K562 (cell line): ENCODE measurements around the gene UPF2. TPM values are rescaled to one million over a fixed set of nuclear protein-coding genes. Genes with fewer than 3 reads are reported as not detected.

Source experiments
- BACH1 ChIP-seq: fragments of 200-800 bp; sonication (Bioruptor generic); IDR thresholded peaks from 2 replicates; pipeline ENCODE4 v1.6.1; 2016; ENCODE audit warnings: missing genetic modification characterization, missing compliant biosample characterization
- BMI1 ChIP-seq: fragments of 150-350 bp; IDR thresholded peaks from 2 replicates; pipeline ENCODE4 v1.6.1; 2014; ENCODE audit warnings: low read length
- CBX8 ChIP-seq: fragments of 200-600 bp; sonication (generic); IDR thresholded peaks from 2 replicates; pipeline ENCODE4 v1.6.1; 2012; ENCODE audit warnings: borderline replicate concordance, mixed run types, low read depth, mild to moderate bottlenecking, moderate library complexity, mixed read lengths, low read length, control low read depth, inconsistent platforms; ENCODE audit not compliant: poor library complexity, severe bottlenecking; ENCODE audit errors: extremely low read depth
- CHD2 ChIP-seq: IDR thresholded peaks from 2 replicates; pipeline ENCODE4 v1.6.1; 2011; ENCODE audit warnings: low read depth, low read length
- EZH2 ChIP-seq: IDR thresholded peaks from 2 replicates; pipeline ENCODE4 v1.6.1; 2012; ENCODE audit warnings: low read depth, mild to moderate bottlenecking, inconsistent platforms, low read length, borderline replicate concordance
- FOXP1 ChIP-seq: sonication (generic); formaldehyde crosslinking; IDR thresholded peaks from 2 replicates; pipeline ENCODE4 v1.8.0; 2022; ENCODE audit warnings: mild to moderate bottlenecking, missing genetic modification reagents
- HNRNPLL ChIP-seq: fragments of 200-400 bp; formaldehyde crosslinking; IDR thresholded peaks from 2 replicates; pipeline ENCODE4 v1.6.1; 2017; ENCODE audit warnings: low read length, low read depth, mild to moderate bottlenecking; ENCODE audit not compliant: poor library complexity, severe bottlenecking
- KLF13 ChIP-seq: fragments of 450-650 bp; IDR thresholded peaks from 2 replicates; pipeline ENCODE4 v1.6.1; 2016; ENCODE audit warnings: missing genetic modification characterization, low read depth, mild to moderate bottlenecking, missing compliant biosample characterization, moderate library complexity, borderline replicate concordance
- SIN3B ChIP-seq: fragments of 450-650 bp; IDR thresholded peaks from 2 replicates; pipeline ENCODE4 v1.6.1; 2017; ENCODE audit warnings: low read depth, mild to moderate bottlenecking, moderate library complexity
- TAF1 ChIP-seq: IDR thresholded peaks from 2 replicates; pipeline ENCODE4 v1.6.1; 2011; ENCODE audit warnings: mild to moderate bottlenecking, low read length, moderate library complexity; ENCODE audit not compliant: insufficient read depth, control insufficient read depth, severe bottlenecking; ENCODE audit errors: extremely low read depth
- ZFX ChIP-seq: sonication (generic); formaldehyde crosslinking; IDR thresholded peaks from 2 replicates; pipeline ENCODE4 v1.8.0; 2022; ENCODE audit warnings: mild to moderate bottlenecking, missing genetic modification reagents, moderate library complexity
- ZNF134 ChIP-seq: fragments of 250-450 bp; sonication (Bioruptor Pico); conservative IDR thresholded peaks from 2 replicates; pipeline ENCODE4 v1.4.0; 2020
- ZNF224 ChIP-seq: sonication (generic); formaldehyde crosslinking; IDR thresholded peaks from 2 replicates; pipeline ENCODE4 v1.8.0; 2022; ENCODE audit warnings: mild to moderate bottlenecking, missing genetic modification reagents
- ZNF644 ChIP-seq: fragments of 200-800 bp; sonication (Bioruptor generic); IDR thresholded peaks from 2 replicates; pipeline ENCODE4 v1.6.1; 2016; ENCODE audit warnings: low read depth, missing genetic modification characterization, missing compliant biosample characterization
- polyA plus RNA-seq, 8 experiments: library from polyadenylated mRNA; depleted of rRNA in 4 of 8; stranded (reverse) in 5 of 8; unstranded in 3 of 8; fragments of >200 nt; fragmentation: Nextera tagmentation in 2 of 8; fragmentation: Illumina TruSeq in 1 of 8; extraction: Ambion mirVana in 2 of 8; extraction: Trizol in 1 of 8; gene quantifications; 2 replicates each; pipeline versions ENCODE4 v1.2.1 to v1.2.3, GENCODE V29; 2011 to 2014; ENCODE audit warnings: inconsistent platforms in 1 of 8, missing spikeins in 1 of 8
- total RNA-seq, 7 experiments: library from RNA; depleted of rRNA in 6 of 7; stranded (reverse); fragments of >200 nt in 6 of 7; fragmentation: Illumina TruSeq in 2 of 7; extraction: Trizol in 2 of 7; gene quantifications; 2 replicates each; pipeline versions ENCODE4 v1.2.1 to v1.2.3, GENCODE V29; 2011 to 2021; ENCODE audit warnings: low replicate concordance in 1 of 7
- TF ChIP-seq, protein P1 (sequence below): fragments of 450-650 bp; IDR thresholded peaks from 2 replicates; pipeline ENCODE4 v1.6.1; 2017; ENCODE audit warnings: mild to moderate bottlenecking, moderate library complexity
- TF ChIP-seq, protein P2 (sequence below): IDR thresholded peaks from 3 replicates; pipeline ENCODE4 v1.6.1; 2011; ENCODE audit warnings: borderline replicate concordance, mild to moderate bottlenecking, moderate library complexity; ENCODE audit not compliant: insufficient read length; ENCODE audit errors: extremely low read depth
- TF ChIP-seq, protein P3 (sequence below): sonication (generic); formaldehyde crosslinking; IDR thresholded peaks from 2 replicates; pipeline ENCODE4 v1.8.1; 2022; ENCODE audit warnings: missing genetic modification reagents
- TF ChIP-seq, protein P4 (sequence below): sonication (generic); formaldehyde crosslinking; IDR thresholded peaks from 2 replicates; pipeline ENCODE4 v1.8.1; 2023; ENCODE audit warnings: mild to moderate bottlenecking, missing genetic modification reagents

The UPF2 gene
- total and polyA plus RNA-seq, 9 of the 15 experiments (the other 6 are each of a cell fraction or from before 2014, with no cell fraction given) = 13.9 to 37.7 (median 23.7) TPM

DNA sequence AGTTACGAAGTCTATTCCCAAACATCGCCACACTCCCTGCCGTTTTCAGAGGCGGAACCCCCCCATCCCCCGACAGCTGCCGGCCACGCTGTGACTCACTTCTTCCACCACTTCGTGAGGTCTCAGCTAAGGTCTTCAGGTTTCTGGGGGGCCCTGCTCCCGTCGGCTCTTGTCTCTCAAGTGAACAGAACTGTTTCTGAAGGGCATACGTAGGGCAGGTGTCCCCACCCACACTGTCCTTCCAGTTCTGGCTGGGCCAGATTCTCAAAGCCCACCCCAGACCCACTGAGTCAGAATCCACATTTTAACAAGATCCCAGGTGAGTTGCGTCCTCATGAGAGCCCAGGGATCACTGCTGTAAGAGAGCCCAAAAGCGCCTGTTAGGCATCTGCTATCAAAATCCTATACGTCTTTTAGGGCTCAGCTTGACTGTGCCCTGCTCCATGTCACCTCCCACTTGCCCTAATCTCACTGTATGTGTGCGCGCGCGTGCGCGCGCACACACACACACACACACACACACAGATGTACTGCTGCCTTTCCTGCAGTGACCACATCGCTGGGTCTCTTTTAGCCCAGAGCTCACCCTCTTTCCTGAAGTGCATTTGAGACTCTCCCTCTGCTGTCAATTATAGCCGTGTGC lies 140.7 kb downstream of the UPF2 start (continued):
- TF ChIP-seq, protein P1, sequence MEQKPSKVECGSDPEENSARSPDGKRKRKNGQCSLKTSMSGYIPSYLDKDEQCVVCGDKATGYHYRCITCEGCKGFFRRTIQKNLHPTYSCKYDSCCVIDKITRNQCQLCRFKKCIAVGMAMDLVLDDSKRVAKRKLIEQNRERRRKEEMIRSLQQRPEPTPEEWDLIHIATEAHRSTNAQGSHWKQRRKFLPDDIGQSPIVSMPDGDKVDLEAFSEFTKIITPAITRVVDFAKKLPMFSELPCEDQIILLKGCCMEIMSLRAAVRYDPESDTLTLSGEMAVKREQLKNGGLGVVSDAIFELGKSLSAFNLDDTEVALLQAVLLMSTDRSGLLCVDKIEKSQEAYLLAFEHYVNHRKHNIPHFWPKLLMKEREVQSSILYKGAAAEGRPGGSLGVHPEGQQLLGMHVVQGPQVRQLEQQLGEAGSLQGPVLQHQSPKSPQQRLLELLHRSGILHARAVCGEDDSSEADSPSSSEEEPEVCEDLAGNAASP = no peak
- no peak for TF ChIP-seq HNRNPLL
- TF ChIP-seq BACH1 (tag) = no peak
- no peak for TF ChIP-seq ZNF134 (CRISPR knock-in tag)
- TF ChIP-seq, protein P2, sequence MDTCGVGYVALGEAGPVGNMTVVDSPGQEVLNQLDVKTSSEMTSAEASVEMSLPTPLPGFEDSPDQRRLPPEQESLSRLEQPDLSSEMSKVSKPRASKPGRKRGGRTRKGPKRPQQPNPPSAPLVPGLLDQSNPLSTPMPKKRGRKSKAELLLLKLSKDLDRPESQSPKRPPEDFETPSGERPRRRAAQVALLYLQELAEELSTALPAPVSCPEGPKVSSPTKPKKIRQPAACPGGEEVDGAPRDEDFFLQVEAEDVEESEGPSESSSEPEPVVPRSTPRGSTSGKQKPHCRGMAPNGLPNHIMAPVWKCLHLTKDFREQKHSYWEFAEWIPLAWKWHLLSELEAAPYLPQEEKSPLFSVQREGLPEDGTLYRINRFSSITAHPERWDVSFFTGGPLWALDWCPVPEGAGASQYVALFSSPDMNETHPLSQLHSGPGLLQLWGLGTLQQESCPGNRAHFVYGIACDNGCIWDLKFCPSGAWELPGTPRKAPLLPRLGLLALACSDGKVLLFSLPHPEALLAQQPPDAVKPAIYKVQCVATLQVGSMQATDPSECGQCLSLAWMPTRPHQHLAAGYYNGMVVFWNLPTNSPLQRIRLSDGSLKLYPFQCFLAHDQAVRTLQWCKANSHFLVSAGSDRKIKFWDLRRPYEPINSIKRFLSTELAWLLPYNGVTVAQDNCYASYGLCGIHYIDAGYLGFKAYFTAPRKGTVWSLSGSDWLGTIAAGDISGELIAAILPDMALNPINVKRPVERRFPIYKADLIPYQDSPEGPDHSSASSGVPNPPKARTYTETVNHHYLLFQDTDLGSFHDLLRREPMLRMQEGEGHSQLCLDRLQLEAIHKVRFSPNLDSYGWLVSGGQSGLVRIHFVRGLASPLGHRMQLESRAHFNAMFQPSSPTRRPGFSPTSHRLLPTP = no peak
- no peak for TF ChIP-seq CHD2
- TF ChIP-seq, protein P3, sequence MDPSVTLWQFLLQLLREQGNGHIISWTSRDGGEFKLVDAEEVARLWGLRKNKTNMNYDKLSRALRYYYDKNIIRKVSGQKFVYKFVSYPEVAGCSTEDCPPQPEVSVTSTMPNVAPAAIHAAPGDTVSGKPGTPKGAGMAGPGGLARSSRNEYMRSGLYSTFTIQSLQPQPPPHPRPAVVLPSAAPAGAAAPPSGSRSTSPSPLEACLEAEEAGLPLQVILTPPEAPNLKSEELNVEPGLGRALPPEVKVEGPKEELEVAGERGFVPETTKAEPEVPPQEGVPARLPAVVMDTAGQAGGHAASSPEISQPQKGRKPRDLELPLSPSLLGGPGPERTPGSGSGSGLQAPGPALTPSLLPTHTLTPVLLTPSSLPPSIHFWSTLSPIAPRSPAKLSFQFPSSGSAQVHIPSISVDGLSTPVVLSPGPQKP (CRISPR knock-in tag) = no peak
- peak; percentile 8 for TF ChIP-seq TAF1
- no peak for TF ChIP-seq EZH2
- no peak for TF ChIP-seq ZNF224 (CRISPR knock-in tag)
- no peak for TF ChIP-seq KLF13 (tag)
- TF ChIP-seq, protein P4, sequence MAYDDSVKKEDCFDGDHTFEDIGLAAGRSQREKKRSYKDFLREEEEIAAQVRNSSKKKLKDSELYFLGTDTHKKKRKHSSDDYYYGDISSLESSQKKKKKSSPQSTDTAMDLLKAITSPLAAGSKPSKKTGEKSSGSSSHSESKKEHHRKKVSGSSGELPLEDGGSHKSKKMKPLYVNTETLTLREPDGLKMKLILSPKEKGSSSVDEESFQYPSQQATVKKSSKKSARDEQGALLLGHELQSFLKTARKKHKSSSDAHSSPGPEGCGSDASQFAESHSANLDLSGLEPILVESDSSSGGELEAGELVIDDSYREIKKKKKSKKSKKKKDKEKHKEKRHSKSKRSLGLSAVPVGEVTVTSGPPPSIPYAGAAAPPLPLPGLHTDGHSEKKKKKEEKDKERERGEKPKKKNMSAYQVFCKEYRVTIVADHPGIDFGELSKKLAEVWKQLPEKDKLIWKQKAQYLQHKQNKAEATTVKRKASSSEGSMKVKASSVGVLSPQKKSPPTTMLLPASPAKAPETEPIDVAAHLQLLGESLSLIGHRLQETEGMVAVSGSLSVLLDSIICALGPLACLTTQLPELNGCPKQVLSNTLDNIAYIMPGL = no peak
- no peak for TF ChIP-seq BMI1
- TF ChIP-seq CBX8 = no peak
- no peak for TF ChIP-seq ZNF644 (tag)
- peak; percentile 56; the same call in 1 of the 2 replicates for TF ChIP-seq ZFX (CRISPR knock-in tag)
- TF ChIP-seq FOXP1 (CRISPR knock-in tag) = peak; percentile 26; the same call in 1 of the 2 replicates
- TF ChIP-seq SIN3B = no peak
